GM19043 (cell line): Measurements from ENCODE around the gene MBP.
A peak's percentile ranks its signal among the peaks of the same experiment; 100 is the strongest.

ENCODE experiments used
- ATAC-seq: cut with Tn5 transposase; IDR thresholded peaks from one replicate; pipeline ENCODE4 v1.9.1; 2021; ENCODE audit warnings: low read depth; ENCODE audit not compliant: unreplicated experiment

Gene MBP

DNA sequence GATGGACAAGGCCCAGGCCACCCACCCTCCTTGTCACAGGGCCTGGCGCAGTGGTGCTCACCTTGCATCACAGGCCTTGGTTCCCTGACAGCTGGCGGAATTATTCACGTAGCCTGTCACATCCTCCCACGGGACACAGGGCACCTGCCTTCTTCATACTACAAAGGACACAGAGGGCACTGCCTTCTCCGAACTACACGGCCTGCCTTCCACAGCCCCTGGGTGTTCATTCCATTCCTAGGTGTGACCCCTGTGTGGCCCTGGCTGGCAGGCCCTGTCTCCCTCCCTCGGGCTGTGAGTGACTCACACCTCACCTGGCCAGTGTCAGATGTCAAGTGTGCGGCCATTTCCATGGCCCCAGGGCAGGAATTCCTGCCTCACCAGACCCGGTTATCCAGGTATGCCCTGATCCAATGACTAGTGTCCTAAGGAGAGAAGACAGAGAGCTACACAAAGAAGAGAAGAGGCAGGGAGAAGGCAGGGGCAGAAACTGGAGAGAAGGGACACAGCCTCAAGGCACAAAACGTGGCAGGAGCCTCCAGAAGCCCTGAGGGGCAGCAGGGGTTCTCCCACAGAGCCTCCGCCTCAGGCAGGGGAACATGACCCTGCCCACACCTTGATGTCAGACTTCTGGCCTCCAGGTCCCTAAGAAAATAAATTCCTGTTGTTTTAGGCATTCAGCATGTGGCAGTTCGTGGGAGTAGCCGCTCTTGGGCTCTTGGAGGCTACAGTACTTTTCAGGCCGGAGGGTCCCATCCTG is 43.4 kb downstream of the MBP start:
- no peak for ATAC-seq

DNA sequence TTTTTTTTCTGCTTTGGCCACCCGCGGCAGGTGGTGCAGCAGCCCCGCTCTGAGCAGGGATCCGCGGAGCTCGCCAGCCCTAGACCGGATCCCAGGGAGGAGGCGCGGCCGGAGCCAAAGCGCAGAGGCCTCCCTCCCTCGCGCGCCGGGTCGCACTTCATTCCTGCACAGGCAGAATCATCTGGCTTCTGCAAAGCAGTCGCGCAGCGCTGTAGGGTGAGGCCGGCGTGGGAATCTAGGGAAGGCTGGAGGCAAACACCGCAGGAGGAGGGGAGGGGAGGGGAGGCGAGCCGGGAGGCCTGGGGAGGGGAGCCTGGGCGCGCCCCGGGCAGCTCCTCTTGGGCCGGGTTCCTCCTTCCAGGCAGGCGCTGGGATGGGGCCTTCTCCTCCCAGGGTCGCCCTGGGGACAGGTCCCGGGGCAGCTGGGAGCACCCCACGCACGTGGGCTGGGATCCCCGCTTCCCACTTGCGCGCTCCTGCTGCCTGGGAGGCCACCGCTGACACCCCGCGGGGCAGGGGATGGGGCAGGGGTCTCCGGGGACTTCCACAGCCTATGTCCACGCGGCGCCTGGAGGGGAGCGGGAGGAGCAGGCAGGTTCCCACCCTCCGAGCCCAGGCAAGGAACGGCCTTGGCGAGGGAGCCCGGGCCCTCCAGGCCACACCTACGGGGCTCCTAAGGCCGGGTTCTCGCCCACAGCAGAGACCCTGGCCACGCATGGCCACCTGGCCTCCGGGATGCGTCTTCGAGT is 45.0 kb downstream of the MBP start:
- no peak for ATAC-seq

DNA sequence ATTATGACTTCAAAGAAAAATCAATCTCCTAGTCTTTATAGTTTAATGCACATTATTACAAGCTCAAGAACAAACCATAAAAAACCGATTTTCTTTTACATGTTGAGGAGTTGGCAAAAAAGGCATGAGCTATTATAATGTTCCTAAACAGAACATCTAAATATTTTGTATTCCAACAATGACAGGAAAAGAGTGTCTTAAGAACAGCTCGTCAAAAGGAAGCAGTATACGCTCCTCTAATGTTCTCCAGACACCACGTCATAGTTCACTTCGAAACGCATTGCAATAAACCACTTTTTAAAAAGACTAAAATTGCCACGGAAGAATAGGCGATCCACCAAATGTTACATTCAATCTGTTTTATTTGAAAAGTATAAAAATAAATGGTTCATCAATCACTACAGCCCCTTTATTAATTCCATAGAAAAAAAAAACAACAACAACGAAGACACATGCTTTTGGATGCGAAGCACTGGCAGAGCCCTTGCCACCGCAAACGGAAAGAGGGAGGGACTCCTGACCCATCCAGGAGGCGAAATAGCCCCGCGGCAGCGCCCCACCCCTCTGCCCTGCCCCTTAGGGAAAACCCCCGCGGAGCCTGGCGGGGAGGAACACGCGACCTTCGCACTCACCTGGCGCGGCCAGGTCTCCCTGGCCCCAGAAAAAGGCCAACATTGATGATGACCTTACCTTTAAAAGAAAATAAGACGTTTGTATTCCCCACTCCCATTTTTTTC is 45.8 kb downstream of the MBP start:
- ATAC-seq, result no peak

DNA sequence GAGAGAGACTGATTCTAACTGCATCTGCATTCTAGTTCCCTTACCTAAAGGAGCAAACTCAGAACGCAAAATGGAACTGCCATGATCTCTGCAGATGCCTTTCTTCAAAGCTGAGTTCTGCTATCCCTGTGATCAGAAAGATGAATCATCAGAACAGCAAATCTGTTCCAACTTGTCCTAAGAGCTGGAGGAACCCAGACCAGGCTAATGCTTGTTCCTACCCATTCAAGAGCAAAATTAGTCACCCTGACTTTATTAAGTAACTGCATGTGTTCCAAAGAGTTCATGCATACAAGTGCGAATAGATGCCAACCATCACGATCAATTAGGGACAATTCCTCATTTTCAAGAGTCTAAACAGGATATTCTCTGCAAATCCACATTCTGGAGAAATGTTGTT is 46.5 kb downstream of the MBP start:
- no peak for ATAC-seq

DNA sequence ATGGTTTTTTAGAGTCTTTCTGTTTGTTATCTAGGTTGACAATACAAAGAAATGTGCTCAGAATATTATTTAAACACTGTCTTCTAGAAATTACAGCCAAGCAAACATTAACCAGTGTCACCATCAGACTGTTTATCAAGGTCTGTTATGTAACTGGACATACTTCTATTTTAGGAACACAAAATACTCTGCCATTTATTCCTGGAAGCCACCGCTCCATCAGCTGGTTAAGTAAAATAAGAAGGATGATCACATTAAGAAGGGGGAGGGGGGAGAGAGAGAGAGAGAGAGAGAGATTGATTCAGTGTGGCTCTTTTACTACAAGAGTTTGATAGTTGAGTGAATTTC is 47.9 kb downstream of the MBP start:
- ATAC-seq, result no peak

DNA sequence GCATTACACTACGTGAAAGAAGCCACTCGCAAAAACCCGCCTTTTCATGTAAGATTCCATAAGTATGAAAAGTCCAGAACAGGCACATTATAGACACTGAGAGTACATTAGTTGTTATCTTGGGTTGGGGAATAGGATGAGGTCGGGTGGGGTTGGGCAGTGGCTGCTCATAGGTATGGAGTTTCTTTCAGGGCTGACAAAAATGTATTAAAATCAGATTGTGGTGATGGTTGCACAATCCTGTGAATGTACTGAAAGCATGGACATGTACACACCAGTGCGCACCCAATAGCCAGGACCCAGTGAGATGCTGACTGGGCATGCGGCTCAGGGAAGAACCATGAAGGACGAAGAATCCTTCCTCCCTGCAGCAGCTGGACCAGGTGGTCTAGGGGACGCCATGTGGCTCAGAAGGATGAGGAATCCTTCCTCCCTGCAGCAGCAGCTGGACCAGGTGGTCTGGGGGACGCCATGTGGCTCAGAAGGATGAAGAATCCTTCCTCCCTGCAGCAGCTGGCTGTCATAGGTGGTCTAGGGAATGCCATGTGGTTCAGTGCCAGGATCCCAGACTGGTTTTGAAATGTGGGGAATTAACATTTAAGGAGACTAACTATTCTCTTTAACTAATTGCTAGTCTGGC is 50.1 kb downstream of the MBP start:
- no peak for ATAC-seq

GRCh38 chr18:77081390-77081778 is 51.2 kb downstream of the MBP start:
- ATAC-seq, result no peak

- ATAC-seq, result peak; percentile 82
Observed at GRCh38 chr18:77079954-77080682, 52.5 kb downstream of the MBP start.

DNA sequence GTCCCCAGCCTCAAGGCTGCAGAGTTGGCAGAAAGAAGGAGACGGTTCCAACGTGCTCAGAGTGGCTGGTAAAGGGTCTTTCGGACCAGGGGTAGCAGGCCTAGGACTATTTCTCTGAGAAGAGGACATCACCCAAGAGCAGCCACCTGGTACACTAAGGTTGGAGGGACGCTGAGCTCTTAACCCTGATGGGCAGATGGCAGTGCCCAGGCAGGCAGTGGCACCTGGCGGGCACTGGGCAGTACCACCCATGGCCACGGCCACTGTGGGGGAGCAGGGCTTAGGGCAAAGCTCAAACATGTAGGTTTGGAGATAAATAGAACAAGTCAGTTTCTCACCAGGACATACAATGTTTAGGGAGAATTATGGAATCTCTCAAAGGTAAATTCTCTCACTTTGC is 53.5 kb downstream of the MBP start:
- no peak for ATAC-seq

- ATAC-seq, result no peak
Observed at GRCh38 chr18:77078690-77079070, 53.9 kb downstream of the MBP start.

DNA sequence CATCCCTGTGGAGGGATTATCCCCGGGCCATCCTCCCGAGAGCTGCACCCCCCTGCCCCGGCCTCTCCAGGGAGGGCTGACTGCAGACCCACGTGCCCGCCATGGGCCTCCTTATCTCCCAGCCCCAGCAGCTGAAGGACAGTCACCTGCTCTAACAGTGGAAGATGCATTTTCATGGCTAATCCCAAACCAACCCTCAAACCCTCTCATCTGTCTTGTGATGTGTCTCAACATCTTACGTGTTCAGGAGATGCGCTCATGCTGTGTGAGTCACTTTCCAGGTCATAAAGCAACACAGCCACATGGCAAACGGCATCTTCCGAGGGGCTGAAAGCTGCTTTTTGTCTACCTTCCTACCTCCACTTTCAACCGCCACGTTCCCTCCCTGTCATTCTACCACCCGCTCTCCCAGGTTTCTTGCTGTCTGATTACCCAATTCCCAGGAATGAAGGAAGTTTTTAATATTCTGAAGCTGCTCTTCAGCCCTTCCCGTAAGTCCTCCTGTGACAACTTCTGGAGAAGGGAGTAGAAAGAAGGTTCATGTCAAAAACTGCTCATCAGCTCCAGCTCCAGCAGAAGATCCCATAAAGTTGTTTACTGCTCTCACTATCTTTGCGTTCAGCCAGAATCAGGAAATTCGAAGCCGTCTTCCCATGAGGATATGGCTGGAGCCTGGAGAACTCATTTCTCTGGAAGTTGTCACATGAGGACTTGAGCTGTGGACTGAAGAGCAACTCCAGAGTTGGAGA is 54.5 kb downstream of the MBP start:
- no peak for ATAC-seq

DNA sequence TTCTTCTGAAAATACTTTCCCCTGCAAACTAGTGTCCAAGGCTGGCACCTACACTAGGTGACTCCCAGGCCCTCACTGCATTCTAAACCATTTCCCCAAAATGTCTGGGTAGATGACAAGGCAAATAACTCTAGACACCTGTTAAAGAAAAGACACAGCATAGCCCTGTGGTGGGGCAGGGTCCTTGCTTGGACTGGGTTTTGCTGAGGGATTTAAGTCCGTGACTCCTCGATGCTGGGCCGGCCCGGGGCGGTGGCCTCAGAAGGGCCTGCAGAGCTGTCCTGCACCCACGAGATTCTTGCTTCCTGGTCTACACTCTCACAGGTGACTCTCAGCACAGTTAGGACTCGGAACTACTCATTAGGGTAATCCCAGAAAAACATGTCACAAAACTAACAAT is 55.2 kb downstream of the MBP start:
- no peak for ATAC-seq

GRCh38 chr18:77076111-77076510 is 56.5 kb downstream of the MBP start:
- no peak for ATAC-seq

- ATAC-seq, result no peak
Observed at GRCh38 chr18:77074431-77074830, 58.2 kb downstream of the MBP start.

- ATAC-seq, result no peak
Observed at GRCh38 chr18:77073336-77074093, 59.1 kb downstream of the MBP start.

GRCh38 chr18:77072566-77072965 is 60.0 kb downstream of the MBP start:
- no peak for ATAC-seq

DNA sequence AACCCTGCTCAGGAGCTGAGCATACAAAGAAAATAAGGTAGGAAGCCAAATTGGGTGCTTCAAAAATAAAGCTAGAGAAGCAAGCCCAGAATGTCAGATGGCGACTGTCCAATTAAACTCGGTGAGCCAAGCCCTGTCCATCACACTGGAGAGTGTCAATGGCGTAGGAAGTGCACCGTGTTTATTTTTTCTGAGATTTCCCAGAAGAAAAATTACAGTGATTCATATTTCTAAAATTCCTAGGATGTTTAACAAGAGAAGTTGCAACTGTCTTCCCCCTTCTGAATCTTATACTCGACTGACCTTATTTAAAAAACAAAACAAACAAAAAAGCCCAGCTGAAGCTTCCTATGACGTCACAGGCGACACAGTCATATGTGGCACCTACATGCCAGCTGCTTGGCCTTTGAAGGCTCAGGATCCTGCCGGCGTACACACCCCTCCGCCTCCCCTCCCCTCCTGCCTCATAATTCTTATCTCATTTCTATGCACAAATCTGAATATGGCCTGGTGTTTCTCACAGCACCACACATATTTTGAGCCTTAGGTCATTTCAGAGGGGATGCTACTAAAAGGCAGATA is 60.8 kb downstream of the MBP start:
- ATAC-seq, result no peak

GRCh38 chr18:77071061-77071460 is 61.5 kb downstream of the MBP start:
- no peak for ATAC-seq

- no peak for ATAC-seq
Observed at GRCh38 chr18:77070627-77071026, 62.0 kb downstream of the MBP start.
